ENCODE measurements around the gene GJA10.

DNA sequence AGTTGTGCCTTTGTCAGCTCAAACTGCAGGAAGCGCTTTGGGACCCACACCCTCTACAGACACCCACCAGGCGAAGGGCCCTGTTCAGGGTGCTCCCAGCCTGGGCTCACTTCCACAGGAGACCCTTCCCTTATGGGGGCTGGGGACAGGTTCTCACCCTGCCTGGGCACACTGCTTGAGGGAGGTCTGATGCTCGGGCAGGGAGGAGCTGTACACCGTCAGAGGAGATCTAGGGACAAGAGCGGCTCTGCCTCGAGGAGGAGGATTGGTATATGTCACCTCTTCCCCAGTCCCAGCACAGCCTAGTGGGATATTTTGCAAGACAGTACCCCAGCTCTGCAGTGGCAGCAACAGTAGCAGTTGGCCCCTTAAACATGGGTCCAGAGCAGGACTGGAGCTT lies 26.9 kb downstream of the GJA10 start:
- TF ChIP-seq TAF1 (IDR thresholded peaks at IDR 0.05; ENCODE audit: borderline replicate concordance, low read depth, low read length) (no peak), POLR2AphosphoS5 (IDR thresholded peaks at IDR 0.05; ENCODE audit: low read depth, low read length) (no peak), POLR2A (IDR thresholded peaks at IDR 0.05; ENCODE audit: low read depth, low read length) (no peak)
